ENCODE data around the gene CENPC. TPM values are rescaled to one million over a fixed set of nuclear protein-coding genes. Genes with fewer than 3 reads are reported as not detected.

The CENPC gene
- total and polyA plus RNA-seq, 2 experiments from 2014 or later, result 21.6 to 24.5 TPM

DNA sequence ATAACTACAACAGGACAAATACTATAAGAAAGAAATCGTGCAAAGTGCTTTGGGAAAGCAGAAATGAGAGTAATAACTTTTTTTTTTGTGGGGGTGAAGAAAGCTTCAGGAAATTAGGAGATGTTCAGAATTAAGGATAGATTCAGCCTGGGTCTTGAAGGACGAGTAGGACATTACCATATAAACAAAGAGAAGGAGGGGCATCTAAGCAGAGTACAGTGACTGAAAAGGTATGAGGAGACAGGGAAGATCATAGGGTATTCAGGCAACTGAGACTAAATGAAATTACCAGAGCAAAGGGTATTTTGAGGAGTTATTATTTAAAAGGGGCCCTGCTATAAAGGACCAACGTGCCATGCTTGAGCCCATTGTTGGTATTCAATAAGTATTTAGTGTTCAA is 10.1 kb upstream of the CENPC start:
- peak; percentile 23 for DNase-seq (ENCODE audit: low spot score)
- no peak overlapping the region for H3K4me3 Mint-ChIP-seq
- Histone ChIP-seq H3F3A (replicated peaks; ENCODE audit: low read depth) (no peaks in the 10 kb centered on the region), H3K27me3 (ENCODE audit: insufficient read depth) (no peaks in the 10 kb centered on the region), H3K4me1 (ENCODE audit: insufficient read depth) (no peaks in the 10 kb centered on the region; the same call in 1 of the 2 replicates), H3K9me2 (ENCODE audit: insufficient read depth) (no peaks in the 10 kb centered on the region), H4K20me1 (replicated peaks; ENCODE audit: insufficient read depth) (no peaks in the 10 kb centered on the region), H3K36me3 (ENCODE audit: insufficient read depth) (no peaks in the 10 kb centered on the region), H3K79me2 (replicated peaks; ENCODE audit: insufficient read depth) (no peaks in the 10 kb centered on the region), H3K27ac (ENCODE audit: low read depth) (no peak overlapping the region), H2AFZ (no peak overlapping the region), H3K4me3 (no peak overlapping the region), H3K4me2 (no peak overlapping the region)
- TF ChIP-seq, protein P1, sequence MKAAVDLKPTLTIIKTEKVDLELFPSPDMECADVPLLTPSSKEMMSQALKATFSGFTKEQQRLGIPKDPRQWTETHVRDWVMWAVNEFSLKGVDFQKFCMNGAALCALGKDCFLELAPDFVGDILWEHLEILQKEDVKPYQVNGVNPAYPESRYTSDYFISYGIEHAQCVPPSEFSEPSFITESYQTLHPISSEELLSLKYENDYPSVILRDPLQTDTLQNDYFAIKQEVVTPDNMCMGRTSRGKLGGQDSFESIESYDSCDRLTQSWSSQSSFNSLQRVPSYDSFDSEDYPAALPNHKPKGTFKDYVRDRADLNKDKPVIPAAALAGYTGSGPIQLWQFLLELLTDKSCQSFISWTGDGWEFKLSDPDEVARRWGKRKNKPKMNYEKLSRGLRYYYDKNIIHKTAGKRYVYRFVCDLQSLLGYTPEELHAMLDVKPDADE (IDR thresholded peaks at IDR 0.05), result no peak
- TF ChIP-seq JUNB (IDR thresholded peaks at IDR 0.05; ENCODE audit: unreplicated experiment) (no peak), CREB1 (CRISPR knock-in tag; IDR thresholded peaks at IDR 0.05; ENCODE audit: low read depth) (no peak)
- no peaks in the 10 kb centered on the region for H3K9me3 Mint-ChIP-seq
- no peak overlapping the region for H3K27ac Mint-ChIP-seq
- peak; percentile 70 for ATAC-seq
- H3K4me1 Mint-ChIP-seq, result peaks cover 5% of the 10 kb centered on the region
- no peaks in the 10 kb centered on the region for H3K36me3 Mint-ChIP-seq (ENCODE audit: low read depth)
- H3K27me3 Mint-ChIP-seq (ENCODE audit: insufficient read depth, low read depth, poor library complexity), result peaks cover 3% of the 10 kb centered on the region

DNA sequence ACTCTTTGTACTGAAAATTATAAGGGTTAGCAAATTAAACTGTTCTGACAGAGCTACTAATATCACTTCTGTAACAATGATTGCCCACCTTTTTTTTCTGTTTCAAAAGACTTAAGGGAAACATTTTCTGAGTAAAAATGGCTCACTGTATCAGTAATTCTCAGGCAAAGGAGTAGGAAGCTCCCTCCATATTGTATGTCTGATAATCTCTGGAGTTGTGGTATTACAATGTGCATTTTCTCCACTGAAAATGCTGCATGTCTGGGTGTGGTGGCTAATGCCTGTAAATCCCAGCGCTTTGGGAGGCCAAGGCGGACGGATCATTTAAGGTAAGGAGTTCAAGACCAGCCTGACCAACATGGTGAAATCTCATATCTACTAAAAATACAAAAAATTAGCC is 8.8 kb upstream of the CENPC start:
- H3K4me3 Mint-ChIP-seq, result no peak overlapping the region
- H3K27me3 Mint-ChIP-seq (ENCODE audit: insufficient read depth, low read depth, poor library complexity), result peaks cover 3% of the 10 kb centered on the region
- DNase-seq (ENCODE audit: low spot score) (no peak), ATAC-seq (no peak)
- H3K4me3 ChIP-seq, result no peak overlapping the region
- H3K36me3 Mint-ChIP-seq (ENCODE audit: low read depth), result no peaks in the 10 kb centered on the region
- H3K4me1 Mint-ChIP-seq, result peaks cover 5% of the 10 kb centered on the region
- no peaks in the 10 kb centered on the region for H3K9me3 Mint-ChIP-seq
- no peak overlapping the region for H3K27ac ChIP-seq (ENCODE audit: low read depth)
- H3K27me3 ChIP-seq (ENCODE audit: insufficient read depth), result no peaks in the 10 kb centered on the region
- H3K4me1 ChIP-seq (ENCODE audit: insufficient read depth), result no peaks in the 10 kb centered on the region; the same call in 1 of the 2 replicates
- H4K20me1 ChIP-seq (replicated peaks; ENCODE audit: insufficient read depth), result no peaks in the 10 kb centered on the region
- H3K27ac Mint-ChIP-seq, result no peak overlapping the region
- no peak overlapping the region for H3K4me2 ChIP-seq
- no peaks in the 10 kb centered on the region for H3K36me3 ChIP-seq (ENCODE audit: insufficient read depth)
- no peaks in the 10 kb centered on the region for H3K9me2 ChIP-seq (ENCODE audit: insufficient read depth)
- no peaks in the 10 kb centered on the region for H3F3A ChIP-seq (replicated peaks; ENCODE audit: low read depth)
- no peaks in the 10 kb centered on the region for H3K79me2 ChIP-seq (replicated peaks; ENCODE audit: insufficient read depth)
- TF ChIP-seq JUNB (IDR thresholded peaks at IDR 0.05; ENCODE audit: unreplicated experiment) (no peak), STAT1 (IDR thresholded peaks at IDR 0.05; ENCODE audit: unreplicated experiment) (no peak), ZNF331 (CRISPR knock-in tag; IDR thresholded peaks at IDR 0.05; ENCODE audit: low read depth) (no peak), POLR2AphosphoS5 (IDR thresholded peaks at IDR 0.05; ENCODE audit: low read depth) (no peak), ZNF114 (CRISPR knock-in tag; IDR thresholded peaks at IDR 0.05) (no peak), EZH2phosphoT487 (IDR thresholded peaks at IDR 0.05; ENCODE audit: unreplicated experiment) (no peak), CREB1 (CRISPR knock-in tag; IDR thresholded peaks at IDR 0.05; ENCODE audit: low read depth) (no peak), EZH2 (IDR thresholded peaks at IDR 0.05; ENCODE audit: low read depth, unreplicated experiment) (no peak)
- TF ChIP-seq, protein P2, sequence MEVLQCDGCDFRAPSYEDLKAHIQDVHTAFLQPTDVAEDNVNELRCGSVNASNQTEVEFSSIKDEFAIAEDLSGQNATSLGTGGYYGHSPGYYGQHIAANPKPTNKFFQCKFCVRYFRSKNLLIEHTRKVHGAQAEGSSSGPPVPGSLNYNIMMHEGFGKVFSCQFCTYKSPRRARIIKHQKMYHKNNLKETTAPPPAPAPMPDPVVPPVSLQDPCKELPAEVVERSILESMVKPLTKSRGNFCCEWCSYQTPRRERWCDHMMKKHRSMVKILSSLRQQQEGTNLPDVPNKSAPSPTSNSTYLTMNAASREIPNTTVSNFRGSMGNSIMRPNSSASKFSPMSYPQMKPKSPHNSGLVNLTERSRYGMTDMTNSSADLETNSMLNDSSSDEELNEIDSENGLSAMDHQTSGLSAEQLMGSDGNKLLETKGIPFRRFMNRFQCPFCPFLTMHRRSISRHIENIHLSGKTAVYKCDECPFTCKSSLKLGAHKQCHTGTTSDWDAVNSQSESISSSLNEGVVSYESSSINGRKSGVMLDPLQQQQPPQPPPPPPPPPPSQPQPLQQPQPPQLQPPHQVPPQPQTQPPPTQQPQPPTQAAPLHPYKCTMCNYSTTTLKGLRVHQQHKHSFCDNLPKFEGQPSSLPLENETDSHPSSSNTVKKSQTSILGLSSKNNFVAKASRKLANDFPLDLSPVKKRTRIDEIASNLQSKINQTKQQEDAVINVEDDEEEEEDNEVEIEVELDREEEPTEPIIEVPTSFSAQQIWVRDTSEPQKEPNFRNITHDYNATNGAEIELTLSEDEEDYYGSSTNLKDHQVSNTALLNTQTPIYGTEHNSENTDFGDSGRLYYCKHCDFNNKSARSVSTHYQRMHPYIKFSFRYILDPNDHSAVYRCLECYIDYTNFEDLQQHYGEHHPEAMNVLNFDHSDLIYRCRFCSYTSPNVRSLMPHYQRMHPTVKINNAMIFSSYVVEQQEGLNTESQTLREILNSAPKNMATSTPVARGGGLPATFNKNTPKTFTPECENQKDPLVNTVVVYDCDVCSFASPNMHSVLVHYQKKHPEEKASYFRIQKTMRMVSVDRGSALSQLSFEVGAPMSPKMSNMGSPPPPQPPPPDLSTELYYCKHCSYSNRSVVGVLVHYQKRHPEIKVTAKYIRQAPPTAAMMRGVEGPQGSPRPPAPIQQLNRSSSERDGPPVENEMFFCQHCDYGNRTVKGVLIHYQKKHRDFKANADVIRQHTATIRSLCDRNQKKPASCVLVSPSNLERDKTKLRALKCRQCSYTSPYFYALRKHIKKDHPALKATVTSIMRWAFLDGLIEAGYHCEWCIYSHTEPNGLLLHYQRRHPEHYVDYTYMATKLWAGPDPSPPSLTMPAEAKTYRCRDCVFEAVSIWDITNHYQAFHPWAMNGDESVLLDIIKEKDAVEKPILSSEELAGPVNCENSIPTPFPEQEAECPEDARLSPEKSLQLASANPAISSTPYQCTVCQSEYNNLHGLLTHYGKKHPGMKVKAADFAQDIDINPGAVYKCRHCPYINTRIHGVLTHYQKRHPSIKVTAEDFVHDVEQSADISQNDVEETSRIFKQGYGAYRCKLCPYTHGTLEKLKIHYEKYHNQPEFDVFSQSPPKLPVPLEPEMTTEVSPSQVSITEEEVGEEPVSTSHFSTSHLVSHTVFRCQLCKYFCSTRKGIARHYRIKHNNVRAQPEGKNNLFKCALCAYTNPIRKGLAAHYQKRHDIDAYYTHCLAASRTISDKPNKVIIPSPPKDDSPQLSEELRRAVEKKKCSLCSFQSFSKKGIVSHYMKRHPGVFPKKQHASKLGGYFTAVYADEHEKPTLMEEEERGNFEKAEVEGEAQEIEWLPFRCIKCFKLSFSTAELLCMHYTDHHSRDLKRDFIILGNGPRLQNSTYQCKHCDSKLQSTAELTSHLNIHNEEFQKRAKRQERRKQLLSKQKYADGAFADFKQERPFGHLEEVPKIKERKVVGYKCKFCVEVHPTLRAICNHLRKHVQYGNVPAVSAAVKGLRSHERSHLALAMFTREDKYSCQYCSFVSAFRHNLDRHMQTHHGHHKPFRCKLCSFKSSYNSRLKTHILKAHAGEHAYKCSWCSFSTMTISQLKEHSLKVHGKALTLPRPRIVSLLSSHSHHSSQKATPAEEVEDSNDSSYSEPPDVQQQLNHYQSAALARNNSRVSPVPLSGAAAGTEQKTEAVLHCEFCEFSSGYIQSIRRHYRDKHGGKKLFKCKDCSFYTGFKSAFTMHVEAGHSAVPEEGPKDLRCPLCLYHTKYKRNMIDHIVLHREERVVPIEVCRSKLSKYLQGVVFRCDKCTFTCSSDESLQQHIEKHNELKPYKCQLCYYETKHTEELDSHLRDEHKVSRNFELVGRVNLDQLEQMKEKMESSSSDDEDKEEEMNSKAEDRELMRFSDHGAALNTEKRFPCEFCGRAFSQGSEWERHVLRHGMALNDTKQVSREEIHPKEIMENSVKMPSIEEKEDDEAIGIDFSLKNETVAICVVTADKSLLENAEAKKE (CRISPR knock-in tag; IDR thresholded peaks at IDR 0.05), result no peak
- TF ChIP-seq, protein P1 (IDR thresholded peaks at IDR 0.05), result no peak
- TF ChIP-seq, protein P3, sequence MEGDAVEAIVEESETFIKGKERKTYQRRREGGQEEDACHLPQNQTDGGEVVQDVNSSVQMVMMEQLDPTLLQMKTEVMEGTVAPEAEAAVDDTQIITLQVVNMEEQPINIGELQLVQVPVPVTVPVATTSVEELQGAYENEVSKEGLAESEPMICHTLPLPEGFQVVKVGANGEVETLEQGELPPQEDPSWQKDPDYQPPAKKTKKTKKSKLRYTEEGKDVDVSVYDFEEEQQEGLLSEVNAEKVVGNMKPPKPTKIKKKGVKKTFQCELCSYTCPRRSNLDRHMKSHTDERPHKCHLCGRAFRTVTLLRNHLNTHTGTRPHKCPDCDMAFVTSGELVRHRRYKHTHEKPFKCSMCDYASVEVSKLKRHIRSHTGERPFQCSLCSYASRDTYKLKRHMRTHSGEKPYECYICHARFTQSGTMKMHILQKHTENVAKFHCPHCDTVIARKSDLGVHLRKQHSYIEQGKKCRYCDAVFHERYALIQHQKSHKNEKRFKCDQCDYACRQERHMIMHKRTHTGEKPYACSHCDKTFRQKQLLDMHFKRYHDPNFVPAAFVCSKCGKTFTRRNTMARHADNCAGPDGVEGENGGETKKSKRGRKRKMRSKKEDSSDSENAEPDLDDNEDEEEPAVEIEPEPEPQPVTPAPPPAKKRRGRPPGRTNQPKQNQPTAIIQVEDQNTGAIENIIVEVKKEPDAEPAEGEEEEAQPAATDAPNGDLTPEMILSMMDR (conservative IDR thresholded peaks at IDR 0.05; ENCODE audit: low read depth in 2 of 2), result no peak
- H2AFZ ChIP-seq, result no peak overlapping the region
